ENCODE results near the gene MRPS17. TPM values are rescaled to one million over a fixed set of nuclear protein-coding genes. Genes with fewer than 3 reads are reported as not detected.
A peak's percentile ranks its signal among the peaks of the same experiment; 100 is the strongest.
"Not testable (repeated sequence)": the region's sequence is repeated elsewhere in the genome, so short reads cannot be mapped to it uniquely, and the experiment has no call there.

MRPS17 gene
- polyA plus RNA-seq (ENCODE audit: insufficient read length in 4 of 4): 10 to 100 TPM; 13.9 to 19.4 (median 18.4) TPM

DNA sequence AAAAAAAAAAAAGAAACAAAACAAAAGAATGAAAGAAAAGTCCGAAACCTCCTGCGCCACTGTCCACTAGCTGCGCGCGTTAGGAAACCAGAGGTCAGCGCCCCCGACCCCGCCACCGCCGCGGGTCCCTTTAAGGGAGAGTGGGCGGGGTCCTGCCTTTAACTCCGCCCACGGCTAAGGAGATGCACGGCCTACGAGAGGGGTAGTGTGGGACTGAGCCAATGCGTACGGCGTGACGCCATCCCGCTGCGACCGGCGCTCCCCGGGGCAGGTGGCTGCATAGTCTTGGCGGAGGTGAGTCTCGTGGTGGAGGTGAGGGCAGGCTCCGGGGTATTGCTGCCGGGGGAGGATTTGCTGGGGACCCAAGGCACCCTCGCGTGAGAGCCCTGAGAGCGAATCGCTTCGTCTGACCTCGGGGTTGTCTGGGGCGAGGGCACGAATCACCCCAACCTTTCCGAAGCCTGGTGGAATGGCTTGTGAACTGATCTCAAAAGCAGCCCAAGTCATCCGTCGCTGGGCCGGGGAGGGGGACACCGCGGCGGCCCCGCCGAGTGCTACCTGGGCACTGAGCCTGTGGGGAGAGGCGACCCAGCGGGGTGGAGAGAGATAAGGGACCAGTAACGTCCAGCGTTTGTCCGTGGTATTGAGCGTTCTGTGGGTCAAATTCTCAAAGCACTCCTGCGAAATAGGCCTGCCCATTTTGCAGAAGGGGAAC, at the start of gene MRPS17:
MRPS17 (plus strand) TSS at position 241 of the 715 bp plus-strand sequence. CDS start 1,319 bp downstream, outside the sequence.
- peak; percentile 68 to 82 (median 71) for DNase-seq (ENCODE audit: low read depth in 4 of 4, low spot score in 3 of 4)

GRCh38 chr7:55903985-55904759, 47.5 kb upstream of the MRPS17 start:
- DNase-seq (ENCODE audit: low read depth in 4 of 4, low spot score in 3 of 4): no peak

- no peak for DNase-seq (ENCODE audit: low read depth in 4 of 4, low spot score in 3 of 4)
Measured at GRCh38 chr7:55912748-55913158, 38.9 kb upstream of the MRPS17 start.

DNA sequence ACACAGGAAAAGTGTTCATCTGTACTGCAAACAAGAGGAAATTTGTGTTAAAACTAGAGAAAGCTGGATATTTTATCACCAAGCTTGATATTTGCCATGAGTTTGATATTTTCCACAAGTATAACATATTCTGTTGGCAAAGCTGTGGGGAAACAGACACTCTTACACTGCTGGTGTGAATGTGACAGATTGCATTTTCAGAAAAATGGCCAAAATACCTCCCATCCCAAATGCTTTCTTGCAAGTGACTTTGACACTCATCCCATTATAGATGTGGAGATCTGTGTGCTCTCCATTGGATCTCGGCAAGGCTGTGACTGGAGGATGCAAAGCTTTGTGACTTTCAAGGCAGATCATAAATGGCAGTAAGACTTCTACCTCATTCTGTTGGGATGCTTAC, 33.9 kb upstream of the MRPS17 start:
- DNase-seq (ENCODE audit: low read depth in 4 of 4, low spot score in 3 of 4): no peak

GRCh38 chr7:55928006-55928767, 23.5 kb upstream of the MRPS17 start:
- no peak for DNase-seq (ENCODE audit: low read depth in 4 of 4, low spot score in 3 of 4)

DNA sequence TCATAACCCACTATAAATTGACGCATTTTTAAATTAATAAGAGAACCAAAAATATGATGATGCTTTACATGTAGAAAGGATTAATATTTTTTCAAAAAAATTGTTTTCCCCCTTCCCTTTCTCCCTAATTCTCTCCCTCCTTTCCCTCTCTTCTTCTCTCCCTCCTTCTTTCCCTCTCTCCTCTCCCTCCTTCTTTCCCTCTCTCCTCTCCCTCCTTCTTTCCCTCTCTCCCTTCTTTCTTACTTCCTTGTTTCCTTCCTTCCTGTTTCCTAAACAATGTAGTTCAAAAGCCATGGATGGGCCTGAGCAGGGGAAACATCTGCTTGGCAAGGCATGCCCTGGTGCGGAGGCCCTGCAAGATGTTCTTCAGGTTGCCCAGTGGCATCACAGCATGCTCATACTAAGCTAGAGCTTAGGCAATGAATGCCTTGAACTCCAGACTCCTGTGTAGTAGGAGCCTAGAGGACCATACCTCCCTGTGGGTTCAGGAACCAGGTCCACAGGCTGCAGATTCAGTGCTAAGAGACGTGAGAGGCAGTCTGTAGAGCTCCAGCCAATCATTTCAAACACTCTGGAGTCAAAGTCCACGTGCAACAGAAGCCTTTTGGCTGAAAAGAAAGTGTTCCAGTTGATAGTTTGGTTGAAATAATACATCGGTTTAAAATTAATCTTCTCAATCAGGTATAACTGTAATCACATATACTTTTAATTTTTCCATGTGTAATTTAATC, 20.1 kb upstream of the MRPS17 start:
- no peak for DNase-seq (ENCODE audit: low read depth in 4 of 4, low spot score in 3 of 4)

- DNase-seq (ENCODE audit: low read depth in 4 of 4, low spot score in 3 of 4): no peak
Measured at GRCh38 chr7:55939514-55940123, 12.1 kb upstream of the MRPS17 start.

DNA sequence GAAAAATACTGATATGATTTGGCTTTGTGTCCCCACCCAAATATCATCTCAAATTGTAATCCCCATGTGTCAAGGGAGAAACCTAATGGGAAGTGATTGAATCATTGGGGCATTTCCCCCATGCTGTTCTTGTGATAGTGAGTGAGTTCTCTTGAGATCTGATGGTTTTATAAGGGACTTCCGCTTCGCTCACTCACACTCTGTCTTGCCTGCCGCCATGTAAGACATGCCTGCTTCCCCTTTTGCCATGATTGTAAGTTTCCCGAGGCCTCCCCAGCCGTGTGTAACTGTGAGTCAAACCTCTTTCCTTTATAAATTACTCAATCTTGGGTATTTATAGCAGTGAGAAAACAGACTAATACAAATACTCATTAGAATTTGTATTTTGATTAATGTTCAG, 5.1 kb upstream of the MRPS17 start:
- DNase-seq (ENCODE audit: low read depth in 4 of 4, low spot score in 3 of 4): no peak

DNA sequence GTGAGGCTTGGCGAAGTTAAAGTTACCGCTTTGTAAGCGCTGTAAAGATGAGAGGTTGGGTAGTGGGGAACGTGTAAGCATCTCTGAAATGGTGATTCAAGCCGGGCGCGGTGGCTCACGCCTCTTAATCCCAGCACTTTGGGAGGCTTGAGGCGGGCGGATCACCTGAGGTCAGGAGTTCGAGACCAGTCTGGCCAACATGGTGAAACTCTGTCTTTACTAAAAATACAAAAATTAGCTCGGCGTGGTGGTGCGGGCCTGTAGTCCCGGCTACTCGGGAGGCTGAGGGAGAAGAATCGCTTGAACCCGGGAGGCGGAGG, 635 bp downstream of the MRPS17 start:
- not testable (repeated sequence) for DNase-seq (ENCODE audit: low read depth in 4 of 4, low spot score in 3 of 4)

DNA sequence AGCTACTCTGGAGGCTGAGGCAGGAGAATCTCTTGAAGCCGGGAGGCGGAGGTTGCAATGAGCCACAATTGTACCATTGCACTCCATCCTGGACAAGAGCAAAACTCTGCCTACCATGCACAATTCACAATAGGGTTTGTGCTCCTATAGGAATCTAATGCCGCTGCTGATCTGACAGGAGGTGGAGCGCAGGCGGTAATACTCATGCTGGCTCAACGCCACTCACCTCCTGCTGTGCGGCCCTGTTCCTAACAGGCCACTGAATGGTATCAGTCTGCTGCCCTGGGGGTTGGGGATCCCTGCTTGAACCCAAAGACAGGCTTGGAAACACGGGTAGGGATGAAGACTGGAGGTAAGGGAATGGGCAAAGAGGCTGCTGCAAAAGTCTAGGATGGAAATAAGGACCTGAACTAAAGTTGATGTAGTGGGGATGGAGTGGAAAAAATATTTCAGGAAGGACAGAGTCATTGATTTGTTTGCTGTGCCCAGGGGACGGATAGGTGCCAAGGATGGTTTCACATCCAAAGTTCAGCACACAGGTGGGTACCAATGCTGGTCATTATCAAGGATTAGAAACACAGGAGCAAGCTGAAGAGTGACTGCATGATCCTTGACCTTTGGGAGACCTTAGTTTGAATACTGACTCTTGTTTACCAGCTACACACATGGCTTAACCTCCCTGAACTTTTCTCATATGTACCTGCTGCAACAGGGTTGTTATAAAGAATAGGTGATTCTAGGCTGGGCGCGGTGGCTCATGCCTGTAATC, 2.2 kb downstream of the MRPS17 start:
- DNase-seq (ENCODE audit: low read depth in 4 of 4, low spot score in 3 of 4): no peak

GRCh38 chr7:55957190-55957589, 5.5 kb downstream of the MRPS17 start:
- DNase-seq (ENCODE audit: low read depth in 4 of 4, low spot score in 3 of 4): no peak

- DNase-seq (ENCODE audit: low read depth in 4 of 4, low spot score in 3 of 4): no peak
Measured at GRCh38 chr7:55962014-55962413, 10.3 kb downstream of the MRPS17 start.

DNA sequence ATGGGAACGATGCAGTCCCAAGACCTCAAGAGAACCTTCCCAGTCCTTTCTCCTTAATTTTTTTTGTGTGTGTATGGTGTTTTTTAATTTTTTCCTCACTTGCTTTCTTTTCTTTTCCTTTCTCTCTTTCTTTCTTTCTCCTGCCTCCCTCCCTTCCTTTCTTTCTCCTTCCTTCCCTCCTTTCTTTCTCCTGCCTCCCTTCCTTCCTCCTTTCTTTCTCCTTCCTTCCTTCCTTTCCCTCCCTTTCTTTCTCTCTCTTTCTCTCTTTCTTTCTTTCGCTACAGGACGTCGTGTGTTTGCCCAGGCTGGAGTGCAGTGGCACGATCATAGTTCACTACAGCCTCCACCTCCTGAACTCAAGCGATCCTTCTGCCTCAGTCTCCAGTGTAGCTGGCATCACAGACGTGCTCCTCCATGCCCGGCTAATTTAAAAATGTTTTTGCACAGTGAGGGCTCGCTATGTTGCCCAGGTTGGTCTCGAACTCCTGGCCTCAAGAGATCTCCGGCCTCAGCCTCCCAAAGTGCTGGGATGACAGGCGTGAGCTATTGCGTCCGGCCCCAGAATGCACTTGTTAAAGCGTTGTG, 12.0 kb downstream of the MRPS17 start:
- no peak for DNase-seq (ENCODE audit: low read depth in 4 of 4, low spot score in 3 of 4)

DNA sequence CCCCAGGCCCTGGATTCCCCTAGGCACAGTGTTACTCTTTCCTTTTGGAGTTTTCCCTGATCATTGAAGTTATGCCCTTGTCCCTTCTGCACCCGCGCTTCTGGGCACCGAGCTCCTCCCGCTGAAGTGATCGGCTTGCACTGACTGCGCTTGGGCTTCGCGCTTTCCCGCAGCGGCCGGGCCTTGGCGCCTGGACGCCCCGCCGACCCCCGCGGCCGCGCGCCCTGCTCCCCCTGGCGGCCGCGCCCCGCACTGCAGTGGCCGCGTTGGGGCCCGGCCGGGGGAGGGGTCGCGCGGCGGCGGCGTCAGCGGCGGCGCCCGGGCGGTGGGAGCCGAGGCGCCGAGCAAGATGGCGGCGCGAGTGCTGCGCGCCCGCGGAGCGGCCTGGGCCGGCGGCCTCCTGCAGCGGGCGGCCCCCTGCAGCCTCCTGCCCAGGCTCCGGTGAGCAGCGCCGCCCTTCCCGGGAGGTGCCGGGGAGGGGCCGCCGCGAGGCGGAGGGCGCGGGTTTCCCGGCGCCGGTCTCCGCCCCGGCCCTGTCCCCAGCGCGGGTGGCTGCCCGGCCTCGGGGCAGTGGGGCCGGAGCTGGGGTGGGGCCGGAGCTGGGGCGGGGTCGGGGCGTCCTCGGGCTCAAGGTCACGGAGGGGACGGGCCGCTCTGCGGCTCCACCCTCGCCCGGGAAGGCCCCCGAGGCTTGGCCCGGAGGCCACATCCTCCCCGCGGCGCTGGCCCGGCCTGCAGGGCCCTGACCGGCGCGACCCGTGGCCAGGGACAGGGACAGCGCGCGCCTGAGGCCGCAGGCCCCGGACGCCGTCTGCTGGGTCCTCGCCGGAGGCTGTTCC, 12.8 kb downstream of the MRPS17 start, which contains the start of gene NIPSNAP2:
NIPSNAP2 (plus strand) TSS at position 325 of the 839 bp plus-strand sequence; CDS start at position 350, 25 bp downstream.
- DNase-seq (ENCODE audit: low read depth in 4 of 4, low spot score in 3 of 4): peak in 3 of 4 donors; percentile 43 to 54 (median 45)

DNA sequence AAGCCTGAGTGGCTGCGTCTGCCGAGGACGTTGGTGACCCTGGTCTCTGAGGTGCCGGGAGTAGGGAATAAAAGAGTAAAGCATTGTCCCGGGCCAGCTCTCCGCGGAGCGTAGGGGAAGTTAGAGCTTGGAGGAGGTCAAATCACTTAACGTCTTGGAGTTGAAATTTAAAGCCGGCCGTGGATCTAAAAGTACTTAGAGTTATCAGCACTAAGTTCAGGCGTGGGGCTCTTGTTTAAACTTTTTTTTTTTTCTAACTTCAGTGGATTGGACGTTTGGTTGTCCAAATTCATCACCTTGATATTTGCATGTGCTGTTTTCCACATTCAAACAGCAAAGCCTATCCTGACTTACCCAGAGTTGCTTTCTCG, 13.4 kb downstream of the MRPS17 start:
- no peak for DNase-seq (ENCODE audit: low read depth in 4 of 4, low spot score in 3 of 4)

GRCh38 chr7:55965805-55966421, 14.2 kb downstream of the MRPS17 start:
- no peak for DNase-seq (ENCODE audit: low read depth in 4 of 4, low spot score in 3 of 4)

- DNase-seq (ENCODE audit: low read depth in 4 of 4, low spot score in 3 of 4): no peak
Measured at GRCh38 chr7:55966851-55967250, 15.2 kb downstream of the MRPS17 start.

DNA sequence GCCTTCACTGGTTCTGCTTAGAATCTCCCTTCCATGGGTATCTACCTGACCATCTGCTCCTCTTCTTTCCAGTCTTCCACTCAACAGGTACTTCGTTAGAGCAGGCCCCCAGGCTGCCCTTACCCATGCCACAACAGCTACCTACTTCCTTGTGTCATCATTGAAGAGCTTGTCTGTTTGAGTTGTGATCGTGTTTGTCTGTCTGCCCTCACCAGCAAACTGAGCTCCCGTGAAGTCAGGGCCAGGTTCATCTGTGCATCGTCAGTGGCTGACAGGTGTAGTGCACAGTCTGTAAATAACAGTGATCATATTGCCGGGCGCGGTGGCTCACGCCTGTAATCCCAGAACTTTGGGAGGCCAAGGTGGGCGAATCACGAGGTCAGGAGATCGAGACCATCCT, 17.7 kb downstream of the MRPS17 start:
- DNase-seq (ENCODE audit: low read depth in 4 of 4, low spot score in 3 of 4): no peak

Data from left renal pelvis (tissue), 4 donors.